PC-3 (cell line): ENCODE results near the gene CD81.

ENCODE experiments used
- CTCF ChIP-seq: fragments of 300-600 bp; sonication (generic); conservative IDR thresholded peaks from 2 replicates; pipeline ENCODE4 v1.5.1; 2017; ENCODE audit warnings: antibody characterized with exemption, low read depth, mild to moderate bottlenecking, low read length
- EZH2 ChIP-seq: fragments of 300-600 bp; sonication (generic); IDR thresholded peaks from one replicate; pipeline ENCODE4 v1.6.1; 2017; ENCODE audit warnings: antibody characterized with exemption, mild to moderate bottlenecking, low read length; ENCODE audit not compliant: unreplicated experiment
- EZH2phosphoT487 ChIP-seq: fragments of 300-600 bp; sonication (generic); IDR thresholded peaks from 2 replicates; pipeline ENCODE4 v1.6.1; 2018; ENCODE audit warnings: mild to moderate bottlenecking, antibody characterized with exemption, low read length, borderline replicate concordance

- TF ChIP-seq CTCF, result no peak
- TF ChIP-seq EZH2phosphoT487, result no peak
- no peak for TF ChIP-seq EZH2
Observed at GRCh38 chr11:2346014-2346413, 31.1 kb upstream of the CD81 start.
